ENCODE measurements around the gene LRBA.

LRBA gene

DNA sequence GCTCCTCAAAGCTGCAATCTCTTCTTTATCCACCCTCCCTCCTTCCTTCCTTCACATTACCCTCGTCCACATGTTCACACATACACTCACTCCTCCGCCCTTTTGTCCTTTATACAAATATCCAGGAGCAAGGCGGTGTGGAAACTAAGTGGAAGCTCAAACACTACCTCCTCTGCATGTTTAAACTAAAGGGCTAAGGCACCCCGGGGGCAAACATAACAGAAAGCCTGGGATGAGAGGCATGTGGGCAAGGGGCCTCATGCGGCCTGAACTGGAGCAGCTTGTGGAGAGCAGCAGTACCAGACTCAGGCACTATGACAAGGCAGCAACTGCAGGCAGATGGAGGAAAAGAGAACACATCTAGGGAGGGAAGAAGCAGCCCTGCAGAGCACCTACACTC is 423.7 kb downstream of the LRBA start:
- no peaks in the 10 kb centered on the region for H4K20me1 ChIP-seq (ENCODE audit: insufficient read depth, low read length)
- no peaks in the 10 kb centered on the region for H3K4me1 ChIP-seq (ENCODE audit: insufficient read depth, low read length, severe bottlenecking)
- TF ChIP-seq, protein P1, sequence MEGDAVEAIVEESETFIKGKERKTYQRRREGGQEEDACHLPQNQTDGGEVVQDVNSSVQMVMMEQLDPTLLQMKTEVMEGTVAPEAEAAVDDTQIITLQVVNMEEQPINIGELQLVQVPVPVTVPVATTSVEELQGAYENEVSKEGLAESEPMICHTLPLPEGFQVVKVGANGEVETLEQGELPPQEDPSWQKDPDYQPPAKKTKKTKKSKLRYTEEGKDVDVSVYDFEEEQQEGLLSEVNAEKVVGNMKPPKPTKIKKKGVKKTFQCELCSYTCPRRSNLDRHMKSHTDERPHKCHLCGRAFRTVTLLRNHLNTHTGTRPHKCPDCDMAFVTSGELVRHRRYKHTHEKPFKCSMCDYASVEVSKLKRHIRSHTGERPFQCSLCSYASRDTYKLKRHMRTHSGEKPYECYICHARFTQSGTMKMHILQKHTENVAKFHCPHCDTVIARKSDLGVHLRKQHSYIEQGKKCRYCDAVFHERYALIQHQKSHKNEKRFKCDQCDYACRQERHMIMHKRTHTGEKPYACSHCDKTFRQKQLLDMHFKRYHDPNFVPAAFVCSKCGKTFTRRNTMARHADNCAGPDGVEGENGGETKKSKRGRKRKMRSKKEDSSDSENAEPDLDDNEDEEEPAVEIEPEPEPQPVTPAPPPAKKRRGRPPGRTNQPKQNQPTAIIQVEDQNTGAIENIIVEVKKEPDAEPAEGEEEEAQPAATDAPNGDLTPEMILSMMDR (IDR thresholded peaks at IDR 0.05; ENCODE audit: low read length) = no peak
- no peak for TF ChIP-seq EZH2 (IDR thresholded peaks at IDR 0.05; ENCODE audit: borderline replicate concordance, low read length)
- H3K9me3 ChIP-seq (ENCODE audit: low read length) = no peaks in the 10 kb centered on the region
- no peak overlapping the region for H3K4me2 ChIP-seq (ENCODE audit: low read length)
- H3K79me2 ChIP-seq (ENCODE audit: insufficient read depth, low read length) = no peaks in the 10 kb centered on the region
- no peak overlapping the region for H2AFZ ChIP-seq (ENCODE audit: low read length)
- H3K27ac ChIP-seq (ENCODE audit: low read depth, low read length, poor library complexity, severe bottlenecking) = no peak overlapping the region
- no peak overlapping the region for H3K4me3 ChIP-seq (ENCODE audit: low read depth, low read length, poor library complexity, severe bottlenecking)
- H3K36me3 ChIP-seq (ENCODE audit: insufficient read depth, low read length) = peaks cover 4% of the 10 kb centered on the region; the same call in 1 of the 2 replicates
- H3F3A ChIP-seq (ENCODE audit: insufficient read depth, low read length) = no peaks in the 10 kb centered on the region
- no peaks in the 10 kb centered on the region for H3K27me3 ChIP-seq (ENCODE audit: insufficient read depth, low read length)
- no peak overlapping the region for H3K9ac ChIP-seq (ENCODE audit: low read length)
- H3K9me2 ChIP-seq (ENCODE audit: low read depth, low read length) = no peaks in the 10 kb centered on the region

DNA sequence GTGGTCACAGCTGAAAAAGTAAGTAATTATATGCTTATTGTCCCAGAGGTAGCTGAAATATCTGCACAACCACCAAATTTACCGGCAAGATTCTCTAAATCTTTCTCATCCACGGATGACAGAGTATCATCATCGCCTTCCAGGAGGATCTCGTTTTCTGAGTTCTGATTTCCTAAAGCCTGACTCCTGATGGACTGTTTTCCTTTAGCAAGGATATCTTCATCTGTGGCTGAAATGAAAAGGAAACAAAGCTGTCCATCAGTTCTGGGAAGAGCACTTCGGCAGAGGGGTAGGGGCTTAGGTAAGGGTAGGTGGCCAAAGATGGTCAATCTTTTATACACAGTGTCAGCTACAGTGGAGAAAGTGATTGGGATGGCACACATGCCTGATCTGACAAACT is 424.5 kb downstream of the LRBA start:
- H3K27me3 ChIP-seq (ENCODE audit: insufficient read depth, low read length) = no peaks in the 10 kb centered on the region
- H3K4me2 ChIP-seq (ENCODE audit: low read length) = no peak overlapping the region
- no peak overlapping the region for H3K9ac ChIP-seq (ENCODE audit: low read length)
- no peak overlapping the region for H2AFZ ChIP-seq (ENCODE audit: low read length)
- H3K79me2 ChIP-seq (ENCODE audit: insufficient read depth, low read length) = no peaks in the 10 kb centered on the region
- no peaks in the 10 kb centered on the region for H3F3A ChIP-seq (ENCODE audit: insufficient read depth, low read length)
- no peaks in the 10 kb centered on the region for H3K9me2 ChIP-seq (ENCODE audit: low read depth, low read length)
- TF ChIP-seq, protein P1 (IDR thresholded peaks at IDR 0.05; ENCODE audit: low read length) = no peak
- no peak for TF ChIP-seq EZH2 (IDR thresholded peaks at IDR 0.05; ENCODE audit: borderline replicate concordance, low read length)
- H3K4me1 ChIP-seq (ENCODE audit: insufficient read depth, low read length, severe bottlenecking) = no peaks in the 10 kb centered on the region
- no peaks in the 10 kb centered on the region for H3K9me3 ChIP-seq (ENCODE audit: low read length)
- no peak overlapping the region for H3K27ac ChIP-seq (ENCODE audit: low read depth, low read length, poor library complexity, severe bottlenecking)
- no peak overlapping the region for H3K4me3 ChIP-seq (ENCODE audit: low read depth, low read length, poor library complexity, severe bottlenecking)
- no peaks in the 10 kb centered on the region for H4K20me1 ChIP-seq (ENCODE audit: insufficient read depth, low read length)
- peaks cover 4% of the 10 kb centered on the region; the same call in 1 of the 2 replicates for H3K36me3 ChIP-seq (ENCODE audit: insufficient read depth, low read length)

DNA sequence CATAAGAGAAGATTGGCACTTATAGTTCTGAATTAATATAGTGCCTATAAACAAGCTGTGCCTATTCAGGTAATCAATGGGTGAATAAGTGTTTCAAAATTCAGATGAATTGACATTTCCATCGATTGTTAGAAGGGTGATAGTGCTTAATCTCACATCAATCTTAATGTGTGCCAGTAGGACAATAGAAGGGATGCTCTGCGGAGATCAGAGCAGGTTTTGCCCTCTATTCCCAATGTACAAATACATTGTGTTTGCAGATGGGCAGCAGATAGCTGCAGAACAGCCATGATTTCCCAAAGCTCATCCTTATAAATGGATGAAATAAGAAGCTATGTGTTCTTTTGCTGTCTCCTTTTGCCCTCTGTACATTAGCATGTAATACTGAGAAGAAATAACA is 425.9 kb downstream of the LRBA start:
- Histone ChIP-seq H4K20me1 (ENCODE audit: insufficient read depth, low read length) (no peaks in the 10 kb centered on the region), H3K9me3 (ENCODE audit: low read length) (no peaks in the 10 kb centered on the region), H2AFZ (ENCODE audit: low read length) (no peak overlapping the region), H3K79me2 (ENCODE audit: insufficient read depth, low read length) (no peaks in the 10 kb centered on the region), H3K27ac (ENCODE audit: low read depth, low read length, poor library complexity, severe bottlenecking) (no peak overlapping the region), H3K36me3 (ENCODE audit: insufficient read depth, low read length) (peaks cover 4% of the 10 kb centered on the region; the same call in 1 of the 2 replicates), H3K4me2 (ENCODE audit: low read length) (no peak overlapping the region), H3K4me3 (ENCODE audit: low read depth, low read length, poor library complexity, severe bottlenecking) (no peak overlapping the region), H3K27me3 (ENCODE audit: insufficient read depth, low read length) (no peaks in the 10 kb centered on the region), H3K4me1 (ENCODE audit: insufficient read depth, low read length, severe bottlenecking) (no peaks in the 10 kb centered on the region), H3K9ac (ENCODE audit: low read length) (no peak overlapping the region), H3K9me2 (ENCODE audit: low read depth, low read length) (no peaks in the 10 kb centered on the region), H3F3A (ENCODE audit: insufficient read depth, low read length) (no peaks in the 10 kb centered on the region)
- TF ChIP-seq EZH2 (IDR thresholded peaks at IDR 0.05; ENCODE audit: borderline replicate concordance, low read length) = no peak
- TF ChIP-seq, protein P1 (IDR thresholded peaks at IDR 0.05; ENCODE audit: low read length) = no peak

Measured in OCI-LY1 (cell line).